Measurements from ENCODE around the gene EYS. TPM values are rescaled to one million over a fixed set of nuclear protein-coding genes. Genes with fewer than 3 reads are reported as not detected.

EYS gene
- total RNA-seq, 2 donors from 2014 or later: 0.20 TPM; not detected in 1

- ATAC-seq (no peak), DNase-seq (ENCODE audit: low spot score) (no peak)
- Mint-ChIP-seq H3K27ac (no peak overlapping the region), H3K9me3 (peaks cover 24% of the 10 kb centered on the region), H3K36me3 (peaks cover 4% of the 10 kb centered on the region), H3K4me3 (no peak overlapping the region), H3K27me3 (no peaks in the 10 kb centered on the region), H3K4me1 (ENCODE audit: low read depth in 2 of 2) (no peaks in the 10 kb centered on the region)
These were observed 589.1 kb downstream of the EYS start for GRCh38 chr6:65117817-65118409.

DNA sequence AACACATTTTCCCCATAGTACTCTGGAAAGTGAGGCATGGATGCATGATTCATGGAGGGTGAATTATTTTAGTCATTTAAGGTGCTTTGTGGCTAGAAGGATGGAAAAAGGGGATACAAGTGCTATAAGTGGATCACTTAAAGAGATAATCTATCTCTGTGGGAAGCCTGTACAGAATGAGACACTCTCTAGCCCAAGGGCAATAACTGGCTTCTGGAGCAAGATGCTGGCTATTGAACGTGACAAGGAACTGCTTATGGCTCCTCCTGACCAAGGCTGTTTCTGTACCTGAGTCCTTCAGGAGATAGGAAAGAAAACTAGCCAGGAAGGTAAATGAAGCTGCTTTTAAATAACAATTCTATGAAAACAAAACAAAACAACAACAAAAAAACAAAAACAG lies 590.7 kb downstream of the EYS start:
- Mint-ChIP-seq H3K27ac (no peak overlapping the region), H3K4me1 (ENCODE audit: low read depth in 2 of 2) (no peaks in the 10 kb centered on the region), H3K36me3 (peaks cover 4% of the 10 kb centered on the region), H3K4me3 (no peak overlapping the region), H3K9me3 (peaks cover 24% of the 10 kb centered on the region), H3K27me3 (no peaks in the 10 kb centered on the region)
- DNase-seq (ENCODE audit: low spot score) (no peak), ATAC-seq (no peak)

DNA sequence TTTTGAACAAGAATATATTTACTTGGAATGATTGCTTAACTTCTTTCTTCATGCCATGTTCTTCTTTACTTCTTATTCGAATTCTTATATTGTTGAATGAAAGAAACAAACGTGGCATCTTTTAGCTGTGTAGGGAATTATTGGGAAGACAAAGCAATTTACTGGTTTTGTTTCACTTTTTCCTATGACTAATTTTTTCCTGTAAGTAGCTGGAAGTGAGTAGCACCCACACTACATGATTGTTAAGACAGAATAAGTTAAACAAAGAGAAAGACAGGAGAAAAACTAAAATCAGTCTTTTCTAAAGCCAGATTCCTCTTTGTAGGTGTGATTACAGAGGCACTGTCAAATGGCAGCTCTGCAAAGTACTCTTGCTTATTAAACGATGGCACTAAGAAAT lies 593.4 kb downstream of the EYS start:
- Mint-ChIP-seq H3K36me3 (no peaks in the 10 kb centered on the region), H3K27ac (no peak overlapping the region), H3K9me3 (peaks cover 16% of the 10 kb centered on the region), H3K4me3 (no peak overlapping the region), H3K27me3 (no peaks in the 10 kb centered on the region), H3K4me1 (ENCODE audit: low read depth in 2 of 2) (no peaks in the 10 kb centered on the region)
- ATAC-seq (no peak), DNase-seq (ENCODE audit: low spot score) (no peak)

DNA sequence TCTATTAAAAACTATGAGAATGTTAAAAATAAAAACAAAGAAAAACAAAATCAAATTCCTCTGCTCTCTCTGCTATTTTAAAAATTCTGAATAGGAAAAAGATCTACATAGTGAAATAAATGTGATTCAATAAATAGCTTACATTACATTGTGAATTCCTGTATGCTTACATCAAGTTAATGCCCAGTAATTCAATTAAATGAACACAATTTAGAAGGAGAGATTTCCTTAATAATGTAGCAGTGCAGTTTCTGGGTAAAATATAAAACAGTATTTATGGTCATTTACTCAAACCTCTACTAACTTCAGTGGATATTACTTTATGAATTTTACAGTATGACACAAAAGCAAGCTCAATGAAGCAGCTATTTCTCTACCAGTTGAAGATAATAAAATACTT lies 594.6 kb downstream of the EYS start:
- H3K27ac Mint-ChIP-seq: no peak overlapping the region
- no peaks in the 10 kb centered on the region for H3K36me3 Mint-ChIP-seq
- no peaks in the 10 kb centered on the region for H3K4me1 Mint-ChIP-seq (ENCODE audit: low read depth in 2 of 2)
- no peak for DNase-seq (ENCODE audit: low spot score)
- H3K9me3 Mint-ChIP-seq: peaks cover 11% of the 10 kb centered on the region
- no peaks in the 10 kb centered on the region for H3K27me3 Mint-ChIP-seq
- ATAC-seq: no peak
- no peak overlapping the region for H3K4me3 Mint-ChIP-seq

DNA sequence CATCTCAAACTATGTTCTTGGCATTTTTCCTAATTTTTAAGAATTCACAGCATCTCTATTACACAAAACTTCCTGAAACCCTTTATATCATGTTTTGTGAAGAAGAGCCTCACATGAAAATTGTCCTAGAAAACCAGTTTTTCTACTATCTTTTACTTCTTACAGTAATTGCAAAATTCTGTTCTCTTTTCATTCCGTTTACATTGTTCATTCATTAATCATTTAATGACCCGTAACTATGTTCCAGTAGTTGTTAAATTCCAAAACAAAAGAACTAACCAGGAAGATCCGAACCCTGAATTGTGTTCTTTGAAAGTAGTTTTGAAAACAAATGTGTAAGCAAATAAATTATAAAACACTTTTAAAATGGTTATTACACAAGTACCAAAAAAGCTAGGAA lies 597.0 kb downstream of the EYS start:
- no peak overlapping the region for H3K4me3 Mint-ChIP-seq
- no peaks in the 10 kb centered on the region for H3K4me1 Mint-ChIP-seq (ENCODE audit: low read depth in 2 of 2)
- DNase-seq (ENCODE audit: low spot score) (no peak), ATAC-seq (no peak)
- no peak overlapping the region for H3K27ac Mint-ChIP-seq
- peaks cover 5% of the 10 kb centered on the region for H3K9me3 Mint-ChIP-seq
- H3K27me3 Mint-ChIP-seq: no peaks in the 10 kb centered on the region
- no peaks in the 10 kb centered on the region for H3K36me3 Mint-ChIP-seq

GRCh38 chr6:65098349-65098748 lies 608.7 kb downstream of the EYS start:
- Mint-ChIP-seq H3K9me3 (peaks cover 7% of the 10 kb centered on the region), H3K36me3 (no peaks in the 10 kb centered on the region), H3K4me1 (ENCODE audit: low read depth in 2 of 2) (no peaks in the 10 kb centered on the region), H3K27me3 (no peaks in the 10 kb centered on the region), H3K27ac (no peak overlapping the region), H3K4me3 (no peak overlapping the region)
- ATAC-seq: no peak
- no peak for DNase-seq (ENCODE audit: low spot score)

DNA sequence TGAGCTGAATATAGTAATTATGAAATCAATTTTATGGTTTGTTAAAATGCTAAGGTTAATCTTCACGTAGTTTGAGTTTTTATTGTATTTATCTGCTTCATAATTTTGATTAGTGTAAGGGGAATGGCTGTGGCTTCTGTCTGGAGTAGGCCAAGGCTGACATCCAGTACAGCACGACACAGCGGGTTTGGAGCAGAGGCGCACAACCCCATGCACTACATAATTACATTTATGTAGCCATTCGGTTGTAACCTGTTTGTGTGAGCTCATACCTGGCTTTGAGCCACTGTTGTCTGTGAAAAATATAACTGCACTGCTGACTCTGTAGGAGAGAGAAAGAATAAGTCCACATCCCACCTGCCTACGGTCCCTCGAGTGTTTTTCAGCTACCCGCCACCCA lies 615.5 kb downstream of the EYS start:
- ATAC-seq: no peak
- H3K4me1 Mint-ChIP-seq (ENCODE audit: low read depth in 2 of 2): no peaks in the 10 kb centered on the region
- no peak overlapping the region for H3K27ac Mint-ChIP-seq
- no peaks in the 10 kb centered on the region for H3K27me3 Mint-ChIP-seq
- H3K36me3 Mint-ChIP-seq: peaks cover 16% of the 10 kb centered on the region
- no peak for DNase-seq (ENCODE audit: low spot score)
- H3K9me3 Mint-ChIP-seq: peaks cover 24% of the 10 kb centered on the region
- H3K4me3 Mint-ChIP-seq: no peak overlapping the region

- no peak overlapping the region for H3K27ac Mint-ChIP-seq
- H3K4me3 Mint-ChIP-seq: no peak overlapping the region
- H3K27me3 Mint-ChIP-seq: no peaks in the 10 kb centered on the region
- no peaks in the 10 kb centered on the region for H3K4me1 Mint-ChIP-seq (ENCODE audit: low read depth in 2 of 2)
- DNase-seq (ENCODE audit: low spot score) (no peak), ATAC-seq (no peak)
- peaks cover 24% of the 10 kb centered on the region for H3K9me3 Mint-ChIP-seq
- H3K36me3 Mint-ChIP-seq: peaks cover 22% of the 10 kb centered on the region
These were observed 618.5 kb downstream of the EYS start for GRCh38 chr6:65088575-65088974.

- no peaks in the 10 kb centered on the region for H3K27me3 Mint-ChIP-seq
- no peak overlapping the region for H3K4me3 Mint-ChIP-seq
- no peak overlapping the region for H3K27ac Mint-ChIP-seq
- DNase-seq (ENCODE audit: low spot score) (no peak), ATAC-seq (no peak)
- peaks cover 7% of the 10 kb centered on the region for H3K9me3 Mint-ChIP-seq
- H3K4me1 Mint-ChIP-seq (ENCODE audit: low read depth in 2 of 2): no peaks in the 10 kb centered on the region
- H3K36me3 Mint-ChIP-seq: peaks cover 6% of the 10 kb centered on the region
These were observed 625.3 kb downstream of the EYS start for GRCh38 chr6:65081756-65082155.

DNA sequence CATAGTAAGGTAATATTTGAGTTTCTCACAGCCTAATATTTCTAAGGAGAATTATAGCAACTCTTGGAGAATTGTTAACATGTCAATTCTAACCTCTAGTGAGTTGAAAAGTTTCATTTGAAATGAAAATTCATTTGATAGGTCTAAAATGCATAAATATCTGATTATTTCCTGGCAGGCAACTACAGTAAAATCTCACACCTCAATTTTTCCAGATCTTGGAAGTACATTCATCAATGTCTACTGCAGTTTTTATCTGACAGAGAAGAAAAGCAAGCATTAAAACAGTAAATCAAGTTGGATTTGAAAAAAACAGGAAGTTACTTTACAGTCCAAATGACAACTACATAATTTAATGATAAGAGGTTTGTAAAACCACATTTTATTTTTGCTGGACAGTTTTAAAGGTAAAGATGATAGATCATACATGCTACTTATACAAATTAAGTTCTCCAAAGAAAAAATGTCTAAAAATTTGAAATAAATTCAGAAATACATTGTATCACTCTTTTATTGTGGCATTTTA lies 631.3 kb downstream of the EYS start:
- Mint-ChIP-seq H3K27ac (no peak overlapping the region), H3K36me3 (no peaks in the 10 kb centered on the region), H3K4me3 (no peak overlapping the region), H3K27me3 (no peaks in the 10 kb centered on the region), H3K9me3 (peaks cover 15% of the 10 kb centered on the region), H3K4me1 (ENCODE audit: low read depth in 2 of 2) (no peaks in the 10 kb centered on the region)
- DNase-seq (ENCODE audit: low spot score): no peak
- ATAC-seq: no peak

DNA sequence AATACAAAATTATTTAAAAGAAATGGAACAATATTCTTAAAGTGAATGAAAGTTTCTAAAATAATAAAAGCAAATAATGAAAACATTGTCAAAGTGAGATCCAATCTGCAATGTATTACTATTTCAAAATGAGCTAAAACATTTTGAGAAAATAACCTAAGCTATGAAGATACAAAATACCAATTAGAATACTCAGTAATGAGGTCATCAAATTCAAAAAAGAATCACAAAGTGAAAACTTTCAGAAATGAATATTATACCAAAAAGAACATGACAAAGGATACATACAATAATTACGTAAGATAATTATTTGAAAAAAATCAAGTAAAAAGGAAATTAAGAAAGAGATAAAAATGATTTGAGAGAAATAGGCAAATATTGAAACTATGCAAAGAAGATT lies 634.5 kb downstream of the EYS start:
- Mint-ChIP-seq H3K36me3 (peaks cover 5% of the 10 kb centered on the region), H3K4me3 (no peak overlapping the region), H3K27me3 (no peaks in the 10 kb centered on the region), H3K27ac (no peak overlapping the region), H3K4me1 (ENCODE audit: low read depth in 2 of 2) (no peaks in the 10 kb centered on the region), H3K9me3 (peaks cover 25% of the 10 kb centered on the region)
- no peak for DNase-seq (ENCODE audit: low spot score)
- no peak for ATAC-seq

DNA sequence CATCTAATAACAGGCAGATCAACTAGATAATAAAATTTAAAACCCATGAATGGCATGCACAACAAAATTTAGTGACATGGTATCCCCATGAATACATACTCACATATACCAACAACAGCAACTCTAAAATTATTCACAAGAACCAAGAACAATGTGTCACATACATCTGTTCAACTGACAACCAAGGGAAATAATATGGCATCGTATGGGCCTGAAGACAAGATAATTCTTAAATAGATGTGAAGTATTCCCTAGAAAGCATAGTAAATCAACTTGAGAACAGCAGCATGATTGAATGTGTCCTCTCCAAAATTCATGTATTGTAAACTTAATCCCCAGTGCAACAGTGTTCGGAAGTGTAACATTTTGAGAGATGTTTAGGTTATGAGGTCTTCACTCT lies 635.5 kb downstream of the EYS start:
- DNase-seq (ENCODE audit: low spot score) (no peak), ATAC-seq (no peak)
- Mint-ChIP-seq H3K4me3 (no peak overlapping the region), H3K9me3 (peaks cover 25% of the 10 kb centered on the region), H3K27me3 (no peaks in the 10 kb centered on the region), H3K36me3 (peaks cover 5% of the 10 kb centered on the region), H3K4me1 (ENCODE audit: low read depth in 2 of 2) (no peaks in the 10 kb centered on the region), H3K27ac (no peak overlapping the region)

DNA sequence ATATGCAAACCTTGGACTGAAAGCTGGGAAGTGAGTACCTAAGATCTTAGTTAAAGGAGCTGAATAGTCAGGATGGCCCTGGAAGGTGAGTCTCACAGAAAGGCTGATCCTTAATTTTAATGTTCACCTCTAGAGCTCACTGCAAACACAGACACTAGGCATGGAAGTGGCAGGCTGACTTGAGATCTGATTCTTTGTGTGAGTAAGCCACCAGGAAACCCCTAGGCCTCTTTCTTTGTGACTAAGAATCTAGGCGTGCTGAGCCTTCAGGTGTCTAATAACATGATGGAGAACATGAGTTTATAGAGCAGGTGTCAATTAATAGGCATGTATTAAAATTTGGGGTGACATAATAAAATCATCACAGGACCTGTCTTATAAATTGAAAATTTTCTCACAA lies 642.2 kb downstream of the EYS start:
- no peaks in the 10 kb centered on the region for H3K4me1 Mint-ChIP-seq (ENCODE audit: low read depth in 2 of 2)
- peaks cover 21% of the 10 kb centered on the region for H3K9me3 Mint-ChIP-seq
- ATAC-seq: no peak
- peaks cover 9% of the 10 kb centered on the region for H3K36me3 Mint-ChIP-seq
- no peak overlapping the region for H3K4me3 Mint-ChIP-seq
- no peak overlapping the region for H3K27ac Mint-ChIP-seq
- DNase-seq (ENCODE audit: low spot score): no peak
- H3K27me3 Mint-ChIP-seq: no peaks in the 10 kb centered on the region

DNA sequence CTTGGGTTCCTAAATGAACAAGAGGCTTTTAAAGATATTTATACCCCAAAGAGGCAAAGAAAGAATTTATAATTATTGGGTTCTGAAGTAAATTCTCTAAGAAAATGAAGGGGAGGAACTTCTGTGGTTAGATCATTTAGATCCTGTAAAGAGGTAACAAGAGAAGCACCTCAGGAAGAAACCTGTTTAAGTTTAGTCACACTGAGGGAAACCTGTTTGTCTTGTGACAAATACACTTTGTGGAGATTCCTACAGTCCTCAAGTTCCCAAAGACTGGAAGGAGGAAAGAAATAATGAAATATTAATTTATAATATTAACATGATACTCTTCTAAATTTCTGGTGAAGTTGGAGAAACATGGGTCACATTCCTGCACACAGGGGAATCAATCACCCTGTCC lies 647.5 kb downstream of the EYS start:
- Mint-ChIP-seq H3K27ac (no peak overlapping the region), H3K27me3 (no peaks in the 10 kb centered on the region), H3K4me3 (no peak overlapping the region), H3K9me3 (peaks cover 16% of the 10 kb centered on the region), H3K4me1 (ENCODE audit: low read depth in 2 of 2) (no peaks in the 10 kb centered on the region), H3K36me3 (peaks cover 9% of the 10 kb centered on the region)
- no peak for ATAC-seq
- DNase-seq (ENCODE audit: low spot score): no peak

DNA sequence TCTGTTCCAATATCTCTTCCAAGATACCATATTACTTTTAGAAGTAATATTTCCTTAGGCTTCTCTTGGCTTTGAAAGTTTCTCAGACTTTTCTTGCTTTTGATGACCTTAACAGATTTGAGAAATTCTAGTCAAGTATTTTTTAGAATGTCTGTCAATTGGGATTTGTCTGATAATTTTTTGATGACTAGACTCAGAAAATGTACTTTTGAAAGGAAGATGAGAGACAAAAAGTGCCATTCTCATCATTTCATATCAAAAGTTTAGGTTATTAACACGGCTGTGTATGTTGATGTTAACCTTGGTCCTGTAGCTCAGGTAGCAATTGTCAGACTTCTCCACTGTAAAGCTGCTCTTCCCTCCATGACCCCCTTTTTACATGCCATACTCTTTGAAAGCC lies 651.5 kb downstream of the EYS start:
- ATAC-seq (no peak), DNase-seq (ENCODE audit: low spot score) (no peak)
- peaks cover 8% of the 10 kb centered on the region for H3K9me3 Mint-ChIP-seq
- no peaks in the 10 kb centered on the region for H3K4me1 Mint-ChIP-seq (ENCODE audit: low read depth in 2 of 2)
- no peak overlapping the region for H3K27ac Mint-ChIP-seq
- no peaks in the 10 kb centered on the region for H3K36me3 Mint-ChIP-seq
- H3K27me3 Mint-ChIP-seq: no peaks in the 10 kb centered on the region
- no peak overlapping the region for H3K4me3 Mint-ChIP-seq
